Body of pancreas (tissue), 4 donors: ENCODE results near the gene NTSR2. TPM values are rescaled to one million over a fixed set of nuclear protein-coding genes. Genes with fewer than 3 reads are reported as not detected.

Experiments
- ATAC-seq: fragments of 150-250 bp; one replicate; pipeline ENCODE4 v1.9.1; 2016
- DNase-seq, 4 donors: peaks; one replicate each; pipeline ENCODE4 v3.0.0-alpha.2; 2019
- H3K27ac ChIP-seq, 4 donors: fragments of 200-600 bp; sonication (generic); 1 replicate in 3 of 4; 2 replicates in 1 of 4; pipeline versions ENCODE4 v1.5.1 to v1.6.1; 2016 to 2019; ENCODE audit warnings: mild to moderate bottlenecking in 1 of 4, mixed read lengths in 1 of 4, moderate library complexity in 1 of 4
- H3K27me3 ChIP-seq, 2 donors: fragments of 200-600 bp; sonication (generic); one replicate each; pipeline ENCODE4 v1.6.0; 2016; ENCODE audit warnings: mild to moderate bottlenecking in 1 of 2
- H3K36me3 ChIP-seq, 2 donors: fragments of 200-600 bp; sonication (generic); replicated peaks in 1 of 2; 2 replicates each; pipeline ENCODE4 v1.5.1; 2016; ENCODE audit warnings: low read depth in 2 of 2; ENCODE audit not compliant: insufficient read depth in 1 of 2
- H3K4me1 ChIP-seq: fragments of 200-600 bp; sonication (generic); one replicate; pipeline ENCODE4 v1.6.0; 2016
- H3K4me3 ChIP-seq, 2 donors: fragments of 200-600 bp; sonication (generic); 1 replicate in 1 of 2; 2 replicates in 1 of 2; pipeline ENCODE4 v1.5.1; 2016 to 2019
- H3K9me3 ChIP-seq, 3 donors: fragments of 200-600 bp; sonication (generic); 1 replicate in 2 of 3; 2 replicates in 1 of 3; pipeline ENCODE4 v1.5.1; 2016
- POLR2A ChIP-seq, 3 donors: fragments of 450-650 bp; IDR thresholded peaks; one replicate each; pipeline ENCODE4 v1.6.1; 2016; ENCODE audit warnings: antibody characterized with exemption in 3 of 3, mild to moderate bottlenecking in 2 of 3
- WGBS, 2 donors: methylation state at CpG; one replicate each; pipeline ENCODE4 v1.1.5; 2017; 5-methylcytosine and 5-hydroxymethylcytosine counted together
- intact Hi-C: fragments of 100-400 bp; cut with DNase I; formaldehyde crosslinking; loops from one replicate; pipeline ENCODE4 v1.15.1; 2023
- total RNA-seq, 2 donors: library from RNA; depleted of rRNA; stranded (reverse); fragments of >200 nt; gene quantifications; one replicate each; pipeline ENCODE4 v1.1.0, GENCODE V29; 2016
- TF ChIP-seq, protein P1 (sequence below), 7 experiments: fragments of 450-650 bp in 4 of 7; fragments of 200-600 bp in 3 of 7; sonication (generic) in 3 of 7; IDR thresholded peaks; one replicate each; pipeline ENCODE4 v1.5.1; 2016 to 2019; ENCODE audit warnings: antibody characterized with exemption in 7 of 7

The NTSR2 gene
- total RNA-seq, 2 donors from 2014 or later, result not detected

DNA sequence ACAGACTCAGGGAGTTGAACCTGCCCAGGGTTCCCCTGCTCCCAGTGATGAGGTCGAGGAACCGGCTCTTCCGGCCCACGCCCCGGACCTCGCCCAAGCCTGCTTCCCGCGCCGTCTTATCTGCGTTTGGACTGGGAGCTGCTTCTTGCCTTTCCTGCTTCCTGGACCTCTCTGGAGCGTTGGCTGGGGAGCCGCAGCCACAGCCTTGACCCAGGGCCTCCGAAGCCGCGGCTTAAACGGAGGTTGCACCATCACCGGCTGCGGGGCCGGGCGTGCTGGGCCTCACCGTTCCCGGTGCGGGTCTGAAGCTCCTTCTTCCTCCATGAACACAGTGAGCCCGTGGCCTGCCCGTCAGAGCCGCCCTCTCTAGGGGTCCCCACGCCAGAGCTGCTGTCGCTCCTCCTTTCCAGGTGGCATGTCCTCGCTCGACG lies 13.3 kb downstream of the NTSR2 start:
- Histone ChIP-seq H3K4me1 (no peaks in the 10 kb centered on the region), H3K27me3 (no peaks in the 10 kb centered on the region), H3K4me3 (no peak overlapping the region), H3K9me3 (no peaks in the 10 kb centered on the region), H3K27ac (no peak overlapping the region), H3K36me3 (no peaks in the 10 kb centered on the region)
- TF ChIP-seq POLR2A (IDR thresholded peaks at IDR 0.05), result no peak
- TF ChIP-seq, protein P1, sequence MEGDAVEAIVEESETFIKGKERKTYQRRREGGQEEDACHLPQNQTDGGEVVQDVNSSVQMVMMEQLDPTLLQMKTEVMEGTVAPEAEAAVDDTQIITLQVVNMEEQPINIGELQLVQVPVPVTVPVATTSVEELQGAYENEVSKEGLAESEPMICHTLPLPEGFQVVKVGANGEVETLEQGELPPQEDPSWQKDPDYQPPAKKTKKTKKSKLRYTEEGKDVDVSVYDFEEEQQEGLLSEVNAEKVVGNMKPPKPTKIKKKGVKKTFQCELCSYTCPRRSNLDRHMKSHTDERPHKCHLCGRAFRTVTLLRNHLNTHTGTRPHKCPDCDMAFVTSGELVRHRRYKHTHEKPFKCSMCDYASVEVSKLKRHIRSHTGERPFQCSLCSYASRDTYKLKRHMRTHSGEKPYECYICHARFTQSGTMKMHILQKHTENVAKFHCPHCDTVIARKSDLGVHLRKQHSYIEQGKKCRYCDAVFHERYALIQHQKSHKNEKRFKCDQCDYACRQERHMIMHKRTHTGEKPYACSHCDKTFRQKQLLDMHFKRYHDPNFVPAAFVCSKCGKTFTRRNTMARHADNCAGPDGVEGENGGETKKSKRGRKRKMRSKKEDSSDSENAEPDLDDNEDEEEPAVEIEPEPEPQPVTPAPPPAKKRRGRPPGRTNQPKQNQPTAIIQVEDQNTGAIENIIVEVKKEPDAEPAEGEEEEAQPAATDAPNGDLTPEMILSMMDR (IDR thresholded peaks at IDR 0.05), result no peak
- 85 to 91% methylated on average over 13 to 31 of the region's 31 CpGs for WGBS, 2 donors
- ATAC-seq (no peak), DNase-seq (no peak)
- intact Hi-C loops, result no loop called here

DNA sequence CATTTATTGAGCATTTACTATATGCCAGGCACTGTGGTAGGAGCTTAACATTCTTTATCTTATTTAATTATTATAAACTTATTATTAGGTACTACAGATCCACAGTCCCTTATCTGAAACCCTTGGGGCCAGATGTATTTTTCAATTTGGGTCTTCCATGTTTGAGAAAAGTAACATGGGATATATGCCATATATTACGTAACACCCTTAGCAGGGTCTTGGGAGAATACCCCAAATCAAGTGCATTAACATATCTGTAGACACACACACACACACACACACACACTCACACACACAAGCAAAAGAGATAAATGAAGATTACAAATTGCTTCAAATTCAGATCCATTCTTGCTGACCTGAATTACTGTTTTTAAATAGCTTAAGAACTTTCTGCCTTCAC lies 13.7 kb downstream of the NTSR2 start:
- Histone ChIP-seq H3K4me1 (no peaks in the 10 kb centered on the region), H3K27me3 (no peaks in the 10 kb centered on the region), H3K36me3 (no peaks in the 10 kb centered on the region), H3K27ac (no peak overlapping the region), H3K9me3 (no peaks in the 10 kb centered on the region), H3K4me3 (no peak overlapping the region)
- TF ChIP-seq POLR2A (IDR thresholded peaks at IDR 0.05), result no peak
- TF ChIP-seq, protein P1 (IDR thresholded peaks at IDR 0.05), result no peak
- ATAC-seq (no peak), DNase-seq (no peak)
- WGBS, 2 donors, result 95 to 96% methylated on average over 1 of the region's 1 CpG
- intact Hi-C loops, result no loop called here

DNA sequence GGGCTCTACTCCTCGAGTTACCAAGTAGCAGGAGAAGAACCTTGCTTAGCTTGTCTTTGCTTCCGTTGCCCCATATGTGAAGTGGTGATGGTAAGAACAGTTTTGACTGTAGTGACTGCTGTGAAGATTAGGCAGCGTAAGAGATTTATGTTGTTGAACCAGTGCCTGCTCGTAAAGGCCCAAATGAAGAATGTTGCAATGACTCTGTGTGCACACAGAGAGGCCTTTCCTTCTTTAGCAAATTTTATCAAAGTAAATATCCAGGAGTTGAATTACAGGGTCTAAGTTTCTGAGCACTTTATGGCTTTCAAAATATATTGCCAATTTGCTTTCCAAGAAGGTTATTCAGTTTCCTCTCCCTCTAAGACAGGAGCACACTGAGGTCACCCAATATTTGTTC lies 14.5 kb downstream of the NTSR2 start:
- 74 to 77% methylated on average over 4 of the region's 4 CpGs for WGBS, 2 donors
- intact Hi-C loops, result no loop called here
- TF ChIP-seq, protein P1 (IDR thresholded peaks at IDR 0.05), result no peak
- no peak for TF ChIP-seq POLR2A (IDR thresholded peaks at IDR 0.05)

DNA sequence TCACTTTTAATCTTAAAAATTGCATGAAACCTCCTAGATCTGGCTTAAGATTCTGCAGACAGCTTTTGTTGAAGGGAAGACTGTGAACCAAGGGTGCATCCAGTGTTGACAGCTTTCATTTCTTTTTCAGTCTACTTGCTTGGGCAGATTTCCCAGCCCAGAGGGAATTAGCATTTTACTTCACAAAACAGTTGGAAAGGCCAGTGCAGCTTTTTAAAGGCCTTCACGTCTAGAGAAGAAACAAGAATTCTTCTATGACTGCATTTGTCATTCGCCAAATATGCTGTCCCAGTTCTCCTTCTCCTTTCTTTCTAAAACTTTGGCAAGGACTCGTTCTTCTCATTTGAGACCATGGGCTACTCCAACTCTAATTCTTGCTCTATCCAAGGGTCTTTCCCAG lies 17.4 kb downstream of the NTSR2 start:
- TF ChIP-seq POLR2A (IDR thresholded peaks at IDR 0.05), result no peak
- TF ChIP-seq, protein P1 (IDR thresholded peaks at IDR 0.05), result no peak
- H3K27me3 ChIP-seq, result no peaks in the 10 kb centered on the region
- H3K4me1 ChIP-seq, result no peaks in the 10 kb centered on the region
- no peak for ATAC-seq
- 61 to 64% methylated on average over 3 of the region's 3 CpGs for WGBS, 2 donors
- DNase-seq, result no peak
- intact Hi-C loops, result no loop called here
- no peaks in the 10 kb centered on the region for H3K9me3 ChIP-seq
- H3K27ac ChIP-seq, result no peak overlapping the region
- H3K36me3 ChIP-seq, result no peaks in the 10 kb centered on the region
- H3K4me3 ChIP-seq, result no peak overlapping the region

More for the DNA sequence above, 14.5 kb downstream of the NTSR2 start:
- ATAC-seq (no peak), DNase-seq (no peak)
- H3K36me3 ChIP-seq, result no peaks in the 10 kb centered on the region
- H3K27ac ChIP-seq, result no peak overlapping the region
- H3K4me1 ChIP-seq, result no peaks in the 10 kb centered on the region
- no peaks in the 10 kb centered on the region for H3K27me3 ChIP-seq
- H3K4me3 ChIP-seq, result no peak overlapping the region
- no peaks in the 10 kb centered on the region for H3K9me3 ChIP-seq

DNA sequence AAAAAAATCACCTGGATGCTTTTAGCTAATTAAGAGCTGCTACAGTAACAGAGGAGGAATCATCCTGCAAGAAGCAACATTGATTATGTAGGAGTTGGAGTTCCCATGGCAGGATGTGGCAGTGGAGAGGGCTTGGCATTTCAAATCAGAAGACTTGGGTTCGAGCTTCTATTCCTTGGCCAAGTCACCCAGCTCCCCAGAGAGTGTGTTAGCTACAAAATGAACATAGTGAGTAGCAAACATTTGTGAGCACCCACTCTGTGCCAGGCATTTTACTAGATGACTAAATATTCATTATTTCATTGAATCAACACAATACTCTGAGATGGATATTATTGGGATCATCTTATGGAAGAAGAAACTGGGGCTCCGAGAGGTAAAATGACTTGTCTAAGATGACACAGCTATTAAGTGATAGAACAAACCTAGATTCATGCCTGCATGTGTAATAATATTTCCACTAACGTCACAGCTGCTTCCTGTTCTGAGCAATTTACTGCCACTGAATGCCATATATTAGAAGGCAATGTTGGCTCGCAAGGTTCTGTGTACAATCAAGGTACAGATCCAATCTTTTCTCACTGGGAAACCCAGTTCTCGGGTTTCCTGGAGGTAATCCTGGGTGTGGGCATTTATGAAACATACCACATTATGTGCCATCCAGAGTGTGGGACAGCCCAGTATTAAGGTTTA lies 18.0 kb downstream of the NTSR2 start:
- WGBS, 2 donors, result 74 to 82% methylated on average over 5 of the region's 5 CpGs
- intact Hi-C loops, result no loop called here
- ATAC-seq, result no peak

More for the DNA sequence above, 18.0 kb downstream of the NTSR2 start:
- no peaks in the 10 kb centered on the region for H3K9me3 ChIP-seq
- no peak overlapping the region for H3K4me3 ChIP-seq
- no peaks in the 10 kb centered on the region for H3K36me3 ChIP-seq
- DNase-seq, result no peak
- no peaks in the 10 kb centered on the region for H3K4me1 ChIP-seq
- TF ChIP-seq, protein P1 (IDR thresholded peaks at IDR 0.05), result no peak
- no peak for TF ChIP-seq POLR2A (IDR thresholded peaks at IDR 0.05)
- H3K27me3 ChIP-seq, result no peaks in the 10 kb centered on the region
- no peak overlapping the region for H3K27ac ChIP-seq
